Ovary (tissue), 3 donors: ENCODE measurements around the gene RPTOR.

ENCODE experiments used
- EP300 ChIP-seq: sonication (generic); formaldehyde crosslinking; IDR thresholded peaks from one replicate; pipeline ENCODE4 v1.6.1; 2017; ENCODE audit warnings: antibody characterized with exemption
- POLR2A ChIP-seq: fragments of 450-650 bp; IDR thresholded peaks from one replicate; pipeline ENCODE4 v1.6.1; 2017; ENCODE audit warnings: antibody characterized with exemption, mild to moderate bottlenecking, moderate library complexity
- TF ChIP-seq, protein P1 (sequence below), 3 donors: fragments of 450-650 bp in 2 of 3; fragments of 200-600 bp in 1 of 3; IDR thresholded peaks; one replicate each; pipeline versions ENCODE4 v1.5.1 to v1.8.0; 2016 to 2022; ENCODE audit warnings: antibody characterized with exemption in 3 of 3, mild to moderate bottlenecking in 1 of 3
- donor health status: DM: no; HTN: no; CAD: no.

DNA sequence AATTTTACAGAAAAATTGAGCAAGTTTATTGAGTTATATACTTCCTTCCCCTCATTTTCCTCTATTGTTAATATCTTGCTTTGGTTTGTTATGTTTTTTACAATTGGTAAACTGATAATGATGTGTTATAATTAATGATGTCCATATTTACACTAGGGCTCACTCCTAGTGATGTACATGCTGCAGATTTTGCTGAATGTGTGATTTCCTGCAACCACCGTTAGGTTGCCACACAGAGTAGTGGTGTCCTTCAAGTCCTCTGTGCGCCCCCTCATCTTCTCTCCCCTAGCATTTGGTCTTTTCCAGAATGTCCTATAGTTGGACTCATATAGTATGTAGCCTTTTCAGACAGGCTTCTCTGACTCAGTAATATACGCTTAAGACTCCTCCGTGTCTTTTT is 167.5 kb downstream of the RPTOR start:
- TF ChIP-seq, protein P1, sequence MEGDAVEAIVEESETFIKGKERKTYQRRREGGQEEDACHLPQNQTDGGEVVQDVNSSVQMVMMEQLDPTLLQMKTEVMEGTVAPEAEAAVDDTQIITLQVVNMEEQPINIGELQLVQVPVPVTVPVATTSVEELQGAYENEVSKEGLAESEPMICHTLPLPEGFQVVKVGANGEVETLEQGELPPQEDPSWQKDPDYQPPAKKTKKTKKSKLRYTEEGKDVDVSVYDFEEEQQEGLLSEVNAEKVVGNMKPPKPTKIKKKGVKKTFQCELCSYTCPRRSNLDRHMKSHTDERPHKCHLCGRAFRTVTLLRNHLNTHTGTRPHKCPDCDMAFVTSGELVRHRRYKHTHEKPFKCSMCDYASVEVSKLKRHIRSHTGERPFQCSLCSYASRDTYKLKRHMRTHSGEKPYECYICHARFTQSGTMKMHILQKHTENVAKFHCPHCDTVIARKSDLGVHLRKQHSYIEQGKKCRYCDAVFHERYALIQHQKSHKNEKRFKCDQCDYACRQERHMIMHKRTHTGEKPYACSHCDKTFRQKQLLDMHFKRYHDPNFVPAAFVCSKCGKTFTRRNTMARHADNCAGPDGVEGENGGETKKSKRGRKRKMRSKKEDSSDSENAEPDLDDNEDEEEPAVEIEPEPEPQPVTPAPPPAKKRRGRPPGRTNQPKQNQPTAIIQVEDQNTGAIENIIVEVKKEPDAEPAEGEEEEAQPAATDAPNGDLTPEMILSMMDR (IDR thresholded peaks at IDR 0.05): no peak
- TF ChIP-seq POLR2A: no peak
- no peak for TF ChIP-seq EP300
